IMR-90 (cell line): ENCODE data around the gene MSH3. TPM values are rescaled to one million over a fixed set of nuclear protein-coding genes. Genes with fewer than 3 reads are reported as not detected.

Experiments
- ATAC-seq: fragments of 200-7000 bp; cut with Tn5 transposase; 2 replicates; pipeline ENCODE4 v1.9.1; 2020; ENCODE audit warnings: low read depth, mild to moderate bottlenecking, moderate library complexity
- BruUV-seq: library from RNA; stranded (reverse); fragments of 400-500 nt; replicated peaks from 2 replicates; lab custom pipeline; 2021; lab: Mats Ljungman, UMichigan
- CTCF ChIA-PET: fragments of 300-600 bp; formaldehyde crosslinking; extraction: SDS; loops from one replicate; lab custom pipeline; 2021; ENCODE audit warnings: antibody characterized with exemption; lab: Yijun Ruan, JAX
- POLR2A ChIA-PET: fragments of 300-600 bp; sonication (Branson Sonifier 250); formaldehyde crosslinking; loops from one replicate; lab custom pipeline; 2022; ENCODE audit warnings: antibody characterized with exemption; ENCODE audit not compliant: unreplicated experiment; lab: Charles Lee
- DNase-seq: peaks from one replicate; pipeline ENCODE4 v3.0.0; 2013
- H2AFZ ChIP-seq: replicated peaks from 2 replicates; pipeline ENCODE3; 2013; ENCODE audit warnings: low read length, mild to moderate bottlenecking; ENCODE audit not compliant: poor library complexity
- H2AK5ac ChIP-seq: 2 replicates; pipeline ENCODE4 v1.6.1; 2013; ENCODE audit warnings: low read depth, low read length, inconsistent platforms
- H2AK9ac ChIP-seq: replicated peaks from 2 replicates; pipeline ENCODE3; 2013; ENCODE audit warnings: mild to moderate bottlenecking, low read depth, low read length, moderate library complexity; ENCODE audit not compliant: poor library complexity
- H2BK120ac ChIP-seq: 2 replicates; pipeline ENCODE4 v1.6.1; 2013; ENCODE audit warnings: low read depth, low read length, inconsistent platforms
- H2BK15ac ChIP-seq: 3 replicates; pipeline ENCODE4 v1.6.1; 2013; ENCODE audit warnings: low read depth, low read length, inconsistent platforms
- H2BK20ac ChIP-seq: 2 replicates; pipeline ENCODE4 v1.6.1; 2013; ENCODE audit warnings: low read depth, mild to moderate bottlenecking, inconsistent platforms, low read length, moderate library complexity
- H2BK5ac ChIP-seq: 2 replicates; pipeline ENCODE4 v1.6.1; 2013; ENCODE audit warnings: mild to moderate bottlenecking, low read depth, low read length, inconsistent platforms; ENCODE audit not compliant: poor library complexity, severe bottlenecking
- H3K14ac ChIP-seq: replicated peaks from 2 replicates; pipeline ENCODE4 v1.6.1; 2013; ENCODE audit warnings: low read depth, low read length, inconsistent platforms
- H3K18ac ChIP-seq: 2 replicates; pipeline ENCODE4 v1.6.1; 2013; ENCODE audit warnings: low read depth, low read length, control low read depth
- H3K23ac ChIP-seq: 2 replicates; pipeline ENCODE4 v1.6.1; 2013; ENCODE audit warnings: low read depth, low read length, inconsistent platforms
- H3K27ac ChIP-seq: 2 replicates; pipeline ENCODE4 v1.5.1; 2013; ENCODE audit warnings: mild to moderate bottlenecking, control low read depth, low read length; ENCODE audit not compliant: insufficient read depth
- H3K27me3 ChIP-seq: 2 replicates; pipeline ENCODE4 v1.6.1; 2013; ENCODE audit warnings: low read length; ENCODE audit not compliant: control insufficient read depth, insufficient read depth
- H3K36me3 ChIP-seq: 2 replicates; pipeline ENCODE4 v1.6.1; 2013; ENCODE audit warnings: low read length, mixed read lengths; ENCODE audit not compliant: control insufficient read depth, insufficient read depth
- H3K4ac ChIP-seq: 2 replicates; pipeline ENCODE4 v1.6.1; 2013; ENCODE audit warnings: low read depth, low read length, inconsistent platforms
- H3K4me1 ChIP-seq: 2 replicates; pipeline ENCODE4 v1.6.1; 2013; ENCODE audit warnings: low read length, mixed read lengths; ENCODE audit not compliant: control insufficient read depth, insufficient read depth
- H3K4me2 ChIP-seq: 2 replicates; pipeline ENCODE4 v1.6.1; 2013; ENCODE audit warnings: low read depth, mild to moderate bottlenecking, control low read depth, low read length, moderate library complexity
- H3K4me3 ChIP-seq: 2 replicates; pipeline ENCODE4 v1.5.1; 2013; ENCODE audit warnings: low read depth, mild to moderate bottlenecking, control low read depth, low read length, moderate library complexity; ENCODE audit not compliant: insufficient read depth
- H3K56ac ChIP-seq: 2 replicates; pipeline ENCODE4 v1.6.1; 2013; ENCODE audit warnings: low read length, inconsistent platforms; ENCODE audit not compliant: insufficient read depth; ENCODE audit errors: extremely low read depth
- H3K79me1 ChIP-seq, 2 experiments: 2 replicates each; pipeline ENCODE4 v1.6.1; 2013; ENCODE audit warnings: low read length in 2 of 2, inconsistent platforms in 1 of 2, low read depth in 1 of 2
- H3K9ac ChIP-seq: 2 replicates; pipeline ENCODE4 v1.6.1; 2013; ENCODE audit warnings: low read depth, low read length, control low read depth
- H3K9me1 ChIP-seq: 2 replicates; pipeline ENCODE4 v1.6.1; 2013; ENCODE audit warnings: low read length, inconsistent platforms; ENCODE audit not compliant: insufficient read depth
- H3K9me3 ChIP-seq: 2 replicates; pipeline ENCODE4 v1.6.1; 2013; ENCODE audit warnings: low read length; ENCODE audit not compliant: control insufficient read depth, insufficient read depth
- H4K20me1 ChIP-seq: 2 replicates; pipeline ENCODE4 v1.6.1; 2013; ENCODE audit warnings: low read length, inconsistent platforms; ENCODE audit not compliant: insufficient read depth
- H4K5ac ChIP-seq: 2 replicates; pipeline ENCODE4 v1.6.1; 2013; ENCODE audit warnings: mild to moderate bottlenecking, low read depth, low read length, control low read depth
- H4K8ac ChIP-seq, 2 experiments: 2 replicates each; pipeline ENCODE4 v1.6.1; 2013; ENCODE audit warnings: low read depth in 2 of 2, low read length in 2 of 2, control low read depth in 1 of 2, inconsistent platforms in 1 of 2
- H4K91ac ChIP-seq: 2 replicates; pipeline ENCODE4 v1.6.1; 2013; ENCODE audit warnings: low read depth, low read length, inconsistent platforms; ENCODE audit not compliant: insufficient read depth
- BHLHE40 ChIP-seq: fragments of 150-350 bp; IDR thresholded peaks from 2 replicates; pipeline ENCODE4 v1.6.1; 2016; ENCODE audit warnings: mild to moderate bottlenecking, low read depth, low read length
- CEBPB ChIP-seq: IDR thresholded peaks from 2 replicates; pipeline ENCODE4 v1.6.1; 2012; ENCODE audit warnings: low read depth, low read length, improper control_type of control experiment
- CHD1 ChIP-seq: IDR thresholded peaks from 2 replicates; pipeline ENCODE4 v1.6.1; 2012; ENCODE audit warnings: low read depth, low read length, improper control_type of control experiment
- CTCF ChIP-seq: conservative IDR thresholded peaks from 2 replicates; pipeline ENCODE4 v1.5.1; 2012; ENCODE audit warnings: mild to moderate bottlenecking, low read depth, low read length, improper control_type of control experiment
- ELK1 ChIP-seq: fragments of 150-350 bp; IDR thresholded peaks from 2 replicates; pipeline ENCODE4 v1.6.1; 2016; ENCODE audit warnings: low read depth, mild to moderate bottlenecking, low read length, moderate library complexity, borderline replicate concordance
- FOS ChIP-seq: fragments of 150-350 bp; IDR thresholded peaks from 2 replicates; pipeline ENCODE4 v1.6.1; 2016; ENCODE audit warnings: low read depth, low read length
- MAFK ChIP-seq: IDR thresholded peaks from 2 replicates; pipeline ENCODE4 v1.6.1; 2012; ENCODE audit warnings: low read depth, low read length, improper control_type of control experiment
- MAZ ChIP-seq: IDR thresholded peaks from 2 replicates; pipeline ENCODE4 v1.6.1; 2012; ENCODE audit warnings: low read depth, mild to moderate bottlenecking, low read length, improper control_type of control experiment, moderate library complexity, borderline replicate concordance
- MXI1 ChIP-seq: IDR thresholded peaks from 2 replicates; pipeline ENCODE4 v1.6.1; 2012; ENCODE audit warnings: low read depth, mild to moderate bottlenecking, low read length, moderate library complexity, borderline replicate concordance
- NFE2L2 ChIP-seq: fragments of 150-350 bp; IDR thresholded peaks from 2 replicates; pipeline ENCODE4 v1.6.1; 2016; ENCODE audit warnings: low read depth, mild to moderate bottlenecking, low read length
- POLR2A ChIP-seq: IDR thresholded peaks from 2 replicates; pipeline ENCODE4 v1.6.1; 2012; ENCODE audit warnings: mild to moderate bottlenecking, low read depth, low read length
- RAD21 ChIP-seq: IDR thresholded peaks from 2 replicates; pipeline ENCODE4 v1.6.1; 2012; ENCODE audit warnings: low read length, improper control_type of control experiment
- RCOR1 ChIP-seq: IDR thresholded peaks from 2 replicates; pipeline ENCODE4 v1.6.1; 2012; ENCODE audit warnings: mild to moderate bottlenecking, low read length, improper control_type of control experiment; ENCODE audit not compliant: insufficient replicate concordance
- RFX5 ChIP-seq: IDR thresholded peaks from 2 replicates; pipeline ENCODE4 v1.8.0; 2012; ENCODE audit warnings: low read depth, mild to moderate bottlenecking, low read length, moderate library complexity
- SMC3 ChIP-seq: fragments of 150-350 bp; IDR thresholded peaks from 2 replicates; pipeline ENCODE4 v1.6.1; 2016; ENCODE audit warnings: low read depth, mild to moderate bottlenecking, antibody characterized with exemption, low read length, moderate library complexity
- USF2 ChIP-seq: fragments of 150-350 bp; IDR thresholded peaks from 2 replicates; pipeline ENCODE4 v1.6.1; 2017; ENCODE audit warnings: mild to moderate bottlenecking, antibody characterized with exemption, low read length, low read depth
- dilution Hi-C: fragments of 300-500 bp; cut with HindIII; formaldehyde crosslinking; loops from one replicate; pipeline ENCODE4 v1.14.3; 2018; ENCODE audit warnings: low sequenced_read_pairs; ENCODE audit not compliant: unreplicated experiment
- in situ Hi-C: fragments of 300-500 bp; cut with MboI; formaldehyde crosslinking; loops from 3 replicates; pipeline ENCODE4 v1.14.3; 2019; ENCODE audit warnings: low sequenced_read_pairs, inconsistent platforms, mixed read lengths
- intact Hi-C: fragments of 100-400 bp; cut with micrococcal nuclease; formaldehyde crosslinking; loops from 2 replicates; pipeline ENCODE4 v1.10.0; 2022
- polyA plus RNA-seq, 3 experiments: library from polyadenylated mRNA; depleted of rRNA; stranded (reverse); fragments of >200 nt; gene quantifications; 2 replicates each; pipeline ENCODE4 v1.2.3, GENCODE V29; 2012; ENCODE audit warnings: low replicate concordance in 1 of 3
- total RNA-seq: library from RNA; depleted of rRNA; stranded (reverse); fragments of >200 nt; gene quantifications from 2 replicates; pipeline ENCODE4 v1.2.3, GENCODE V29; 2012

The MSH3 gene
- total and polyA plus RNA-seq, 2 of the 4 experiments (the other 2 are of a cell fraction), result 4.6 to 13.3 TPM

DNA sequence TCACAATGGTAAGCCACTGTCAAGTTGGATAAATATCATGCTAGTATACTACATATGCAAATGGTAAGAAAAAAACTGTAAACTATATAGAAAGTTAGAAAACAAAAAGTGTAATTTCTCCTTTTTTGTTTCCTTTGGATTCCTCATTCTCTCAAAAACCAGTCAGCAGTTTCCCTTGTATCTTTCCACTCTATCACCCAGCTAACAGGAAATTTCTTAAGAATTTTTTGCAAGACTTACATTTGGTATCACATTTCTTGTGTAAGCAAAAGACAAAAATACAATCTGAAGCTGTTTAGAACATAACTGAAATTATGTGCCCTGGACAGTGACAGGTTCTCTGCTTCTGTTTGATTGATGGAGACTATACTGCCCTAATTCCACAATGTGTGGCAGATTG is 25.2 kb upstream of the MSH3 start:
- intact Hi-C loops, result no loop called here
- DNase-seq (no peak), ATAC-seq (no peak)
- H2AK5ac ChIP-seq, result no peak overlapping the region
- no peaks in the 10 kb centered on the region for H3K36me3 ChIP-seq
- no peak overlapping the region for H4K5ac ChIP-seq
- CTCF ChIA-PET, result no interaction called here
- no peak overlapping the region for H3K56ac ChIP-seq
- no peak overlapping the region for H2BK5ac ChIP-seq
- in situ Hi-C loops, result no loop called here
- H3K9me3 ChIP-seq, result no peaks in the 10 kb centered on the region
- H4K20me1 ChIP-seq, result no peaks in the 10 kb centered on the region
- H3K9me1 ChIP-seq, result no peaks in the 10 kb centered on the region
- H2BK20ac ChIP-seq, result no peak overlapping the region
- no peaks in the 10 kb centered on the region for H3K27me3 ChIP-seq
- no peak overlapping the region for H3K23ac ChIP-seq
- H3K14ac ChIP-seq, result no peak overlapping the region
- no peak overlapping the region for H4K8ac ChIP-seq
- no peaks in the 10 kb centered on the region for H3K4me1 ChIP-seq
- H2BK15ac ChIP-seq, result no peak overlapping the region
- H3K4ac ChIP-seq, result no peak overlapping the region
- no peak overlapping the region for H2BK120ac ChIP-seq
- no peak overlapping the region for H3K4me3 ChIP-seq
- H3K18ac ChIP-seq, result no peak overlapping the region
- H3K27ac ChIP-seq, result no peak overlapping the region
- POLR2A ChIA-PET, result no interaction called here
- H2AK9ac ChIP-seq, result no peak overlapping the region
- H3K4me2 ChIP-seq, result no peak overlapping the region
- no peaks in the 10 kb centered on the region for H3K79me1 ChIP-seq
- TF ChIP-seq CTCF, result no peak
- TF ChIP-seq MAZ, result no peak
- no peak for TF ChIP-seq SMC3
- no peak for TF ChIP-seq USF2
- TF ChIP-seq MAFK, result no peak
- TF ChIP-seq CHD1, result no peak
- no peak for TF ChIP-seq BHLHE40
- TF ChIP-seq MXI1, result no peak
- no peak for TF ChIP-seq NFE2L2
- no peak for TF ChIP-seq RFX5
- TF ChIP-seq RAD21, result no peak
- no peak for TF ChIP-seq ELK1
- TF ChIP-seq RCOR1, result no peak
- no peak for TF ChIP-seq CEBPB
- TF ChIP-seq POLR2A, result no peak
- no peak for TF ChIP-seq FOS
- no peak overlapping the region for H4K91ac ChIP-seq
- no peak overlapping the region for H3K9ac ChIP-seq
- dilution Hi-C loops, result no loop called here
- H2AFZ ChIP-seq, result no peak overlapping the region
- no TSS peak for BruUV-seq
